KMS-11 (cell line): ENCODE results near the gene GTF3C1.

Experiments used
- H2AFZ ChIP-seq: fragments of 200-600 bp; sonication (generic); 2 replicates; pipeline ENCODE4 v1.6.1; 2016; ENCODE audit warnings: antibody characterized with exemption, mixed run types, low read depth
- H3K27ac ChIP-seq: fragments of 200-600 bp; sonication (generic); 2 replicates; pipeline ENCODE4 v1.6.1; 2016; ENCODE audit warnings: mild to moderate bottlenecking, mixed run types
- H3K27me3 ChIP-seq: fragments of 200-600 bp; sonication (generic); 2 replicates; pipeline ENCODE4 v1.6.1; 2017; ENCODE audit warnings: mild to moderate bottlenecking, low read depth, mixed run types, moderate library complexity; ENCODE audit not compliant: insufficient read depth
- H3K36me3 ChIP-seq: fragments of 200-600 bp; sonication (generic); 2 replicates; pipeline ENCODE4 v1.6.1; 2017; ENCODE audit warnings: mild to moderate bottlenecking, mixed run types; ENCODE audit not compliant: insufficient read depth
- H3K4me1 ChIP-seq: fragments of 200-600 bp; sonication (generic); 2 replicates; pipeline ENCODE4 v1.6.1; 2016; ENCODE audit warnings: mild to moderate bottlenecking, low read depth, mixed run types; ENCODE audit not compliant: poor library complexity, severe bottlenecking
- H3K4me2 ChIP-seq: fragments of 200-600 bp; sonication (generic); 2 replicates; pipeline ENCODE4 v1.7.0; 2016; ENCODE audit warnings: mild to moderate bottlenecking, mixed run types
- H3K4me3 ChIP-seq: fragments of 200-600 bp; sonication (generic); IDR thresholded peaks from 2 replicates; pipeline ENCODE4 v1.6.1; 2017; ENCODE audit warnings: low read depth, low read length, mixed read lengths; ENCODE audit not compliant: insufficient read depth
- H3K79me2 ChIP-seq: fragments of 200-600 bp; sonication (generic); 2 replicates; pipeline ENCODE4 v1.6.1; 2016; ENCODE audit warnings: low read depth, mixed run types; ENCODE audit not compliant: insufficient read depth
- H3K9ac ChIP-seq: fragments of 200-600 bp; sonication (generic); 2 replicates; pipeline ENCODE4 v1.6.1; 2016; ENCODE audit warnings: mild to moderate bottlenecking, mixed run types
- H4K20me1 ChIP-seq: fragments of 200-600 bp; sonication (generic); 2 replicates; pipeline ENCODE4 v1.6.1; 2016; ENCODE audit warnings: mild to moderate bottlenecking, mixed run types; ENCODE audit not compliant: insufficient read depth
- CTCF ChIP-seq: fragments of 200-600 bp; sonication (generic); conservative IDR thresholded peaks from 2 replicates; pipeline ENCODE4 v1.6.1; 2017; ENCODE audit warnings: low read depth, mild to moderate bottlenecking, antibody characterized with exemption, low read length, moderate library complexity, mixed read lengths

Gene GTF3C1

GRCh38 chr16:27446721-27447120 lies 103.0 kb downstream of the GTF3C1 start:
- Histone ChIP-seq H3K79me2 (no peaks in the 10 kb centered on the region), H3K4me1 (peaks cover 8% of the 10 kb centered on the region), H3K27ac (no peak overlapping the region), H2AFZ (no peak overlapping the region), H3K9ac (no peak overlapping the region), H3K36me3 (peaks cover 12% of the 10 kb centered on the region; the same call in 1 of the 2 replicates), H3K4me3 (no peak overlapping the region), H3K27me3 (no peaks in the 10 kb centered on the region), H3K4me2 (no peak overlapping the region), H4K20me1 (no peaks in the 10 kb centered on the region)
- no peak for TF ChIP-seq CTCF

- no peak for TF ChIP-seq CTCF
- no peak overlapping the region for H2AFZ ChIP-seq
- H3K27ac ChIP-seq = no peak overlapping the region
- H3K27me3 ChIP-seq = no peaks in the 10 kb centered on the region
- H4K20me1 ChIP-seq = no peaks in the 10 kb centered on the region
- no peak overlapping the region for H3K9ac ChIP-seq
- no peak overlapping the region for H3K4me2 ChIP-seq
- H3K36me3 ChIP-seq = peaks cover 12% of the 10 kb centered on the region; the same call in 1 of the 2 replicates
- no peak overlapping the region for H3K4me3 ChIP-seq
- H3K79me2 ChIP-seq = no peaks in the 10 kb centered on the region
- peaks cover 3% of the 10 kb centered on the region for H3K4me1 ChIP-seq
Measured at GRCh38 chr16:27445502-27446175, 104.1 kb downstream of the GTF3C1 start.

GRCh38 chr16:27444470-27444869 lies 105.2 kb downstream of the GTF3C1 start:
- no peak for TF ChIP-seq CTCF
- Histone ChIP-seq H4K20me1 (no peaks in the 10 kb centered on the region), H3K36me3 (peaks cover 12% of the 10 kb centered on the region; the same call in 1 of the 2 replicates), H3K27ac (no peak overlapping the region), H3K4me3 (no peak overlapping the region), H3K4me1 (no peaks in the 10 kb centered on the region), H3K4me2 (no peak overlapping the region), H3K27me3 (no peaks in the 10 kb centered on the region), H2AFZ (no peak overlapping the region), H3K9ac (no peak overlapping the region), H3K79me2 (no peaks in the 10 kb centered on the region)

- no peaks in the 10 kb centered on the region for H3K4me1 ChIP-seq
- no peaks in the 10 kb centered on the region for H4K20me1 ChIP-seq
- H3K27ac ChIP-seq = no peak overlapping the region
- no peaks in the 10 kb centered on the region for H3K27me3 ChIP-seq
- no peak overlapping the region for H2AFZ ChIP-seq
- peaks cover 12% of the 10 kb centered on the region; the same call in 1 of the 2 replicates for H3K36me3 ChIP-seq
- no peak overlapping the region for H3K4me2 ChIP-seq
- no peaks in the 10 kb centered on the region for H3K79me2 ChIP-seq
- TF ChIP-seq CTCF = no peak
- no peak overlapping the region for H3K9ac ChIP-seq
- H3K4me3 ChIP-seq = no peak overlapping the region
Measured at GRCh38 chr16:27444015-27444414, 105.7 kb downstream of the GTF3C1 start.
